NB4 (cell line): ENCODE measurements around the gene HTR4.

Experiments
- CTCF ChIP-seq: IDR thresholded peaks from one replicate; pipeline ENCODE4 v1.5.1; 2012; ENCODE audit warnings: low read depth, low read length
- MAX ChIP-seq: IDR thresholded peaks from 2 replicates; pipeline ENCODE4 v1.6.1; 2011; ENCODE audit warnings: low read depth, low read length
- MYC ChIP-seq: IDR thresholded peaks from 2 replicates; pipeline ENCODE4 v1.6.1; 2011; ENCODE audit warnings: low read depth, low read length

- TF ChIP-seq CTCF: no peak
- TF ChIP-seq MYC: no peak
- TF ChIP-seq MAX: no peak
Measured at GRCh38 chr5:148454576-148454975, 199.8 kb downstream of the HTR4 start.
